ENCODE measurements around the gene CSNK2A1. TPM values are rescaled to one million over a fixed set of nuclear protein-coding genes. Genes with fewer than 3 reads are reported as not detected.

CSNK2A1 gene
- total and polyA plus RNA-seq, 2 donors (not counting 1 experiment from before 2014, with no cell fraction given) = 28.3 to 125 TPM

DNA sequence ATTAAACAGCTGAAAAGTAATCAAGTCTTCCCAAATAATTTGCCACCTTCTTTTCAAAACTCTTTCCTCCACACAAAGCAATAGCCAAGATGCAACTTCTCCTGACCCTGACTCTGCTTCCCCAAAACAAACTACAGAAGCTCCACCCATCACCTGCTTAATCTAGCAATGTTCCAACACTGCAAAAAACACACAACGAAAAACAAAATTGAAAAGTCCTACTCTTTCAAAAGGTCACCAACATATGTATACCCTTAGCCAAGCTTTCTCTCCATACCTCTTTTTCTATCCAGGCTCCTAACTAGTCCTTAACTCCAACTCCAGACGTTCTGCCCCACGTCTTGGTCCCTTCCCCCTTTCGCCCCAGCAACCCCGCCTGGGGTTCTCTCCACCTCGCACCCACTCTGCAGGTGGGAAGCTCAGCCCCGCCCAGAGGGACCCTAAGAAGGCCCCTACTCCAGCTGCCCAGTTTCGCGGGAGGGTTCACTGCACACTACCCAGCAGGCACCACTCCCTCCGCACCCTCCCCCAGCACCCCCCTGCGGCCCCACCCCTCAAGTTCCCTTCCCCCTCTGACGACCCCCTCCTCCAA lies 717 bp downstream of the CSNK2A1 start:
- intact Hi-C loops (cut with micrococcal nuclease) = loop anchor here (1.0 to 10.0 kb wide), 5 partner anchors 81 to 782 kb away; partner anchors contain the start of genes SDCBP2, TBC1D20 and ZCCHC3
- peaks cover 39% of the 10 kb centered on the region for H4K20me1 ChIP-seq (ENCODE audit: control insufficient read depth, insufficient read depth, low read length, poor library complexity, severe bottlenecking)
- Mint-ChIP-seq H3K9me3 (ENCODE audit: insufficient read depth) (peaks cover 2% of the 10 kb centered on the region), H3K27me3 (peaks cover 4% of the 10 kb centered on the region), H3K4me1 (peaks cover 60% of the 10 kb centered on the region), H3K27ac (peak overlapping the region; percentile 100), H3K4me3 (peak overlapping the region; percentile 95)
- DNase-seq = peak; percentile 50
- H3K27ac ChIP-seq (ENCODE audit: low read length in 2 of 2) = peak overlapping the region; percentile 93 to 99
- no peaks in the 10 kb centered on the region for H3K36me3 ChIP-seq (replicated peaks in 1 of 2; ENCODE audit: control extremely low read depth in 1 of 2, control insufficient read depth in 1 of 2, extremely low read depth in 1 of 2, insufficient read depth in 2 of 2, low read length in 1 of 2)
- ATAC-seq (ENCODE audit: low read depth) = peak; percentile 2
- peaks cover 0 to 4% (median 2%) of the 10 kb centered on the region in 4 experiments for H3K27me3 ChIP-seq (replicated peaks in 1 of 4; ENCODE audit: control extremely low read depth in 1 of 4, control insufficient read depth in 3 of 4, insufficient read depth in 4 of 4, low read length in 3 of 4)
- WGBS (ENCODE audit: insufficient coverage) = 0% methylated on average over 10 of the region's 12 CpGs
- peak overlapping the region; percentile 86 for H3K9ac ChIP-seq (ENCODE audit: low read length)
- H3K4me3 ChIP-seq (ENCODE audit: control extremely low read depth in 1 of 5, extremely low read depth in 1 of 5, insufficient read depth in 1 of 5, low read depth in 2 of 5, low read length in 4 of 5) = peak overlapping the region; percentile 17 to 98 (median 85)
- POLR2A ChIA-PET = interaction anchor here (0.9 to 1.3 kb wide), 2 partner anchors 135 to 246 kb away, joined by 3 to 4 read pairs; partner anchors contain the start of gene ZCCHC3
- H3K79me2 ChIP-seq (ENCODE audit: control insufficient read depth, insufficient read depth, low read length) = peaks cover 57% of the 10 kb centered on the region
- TF ChIP-seq, protein P1, sequence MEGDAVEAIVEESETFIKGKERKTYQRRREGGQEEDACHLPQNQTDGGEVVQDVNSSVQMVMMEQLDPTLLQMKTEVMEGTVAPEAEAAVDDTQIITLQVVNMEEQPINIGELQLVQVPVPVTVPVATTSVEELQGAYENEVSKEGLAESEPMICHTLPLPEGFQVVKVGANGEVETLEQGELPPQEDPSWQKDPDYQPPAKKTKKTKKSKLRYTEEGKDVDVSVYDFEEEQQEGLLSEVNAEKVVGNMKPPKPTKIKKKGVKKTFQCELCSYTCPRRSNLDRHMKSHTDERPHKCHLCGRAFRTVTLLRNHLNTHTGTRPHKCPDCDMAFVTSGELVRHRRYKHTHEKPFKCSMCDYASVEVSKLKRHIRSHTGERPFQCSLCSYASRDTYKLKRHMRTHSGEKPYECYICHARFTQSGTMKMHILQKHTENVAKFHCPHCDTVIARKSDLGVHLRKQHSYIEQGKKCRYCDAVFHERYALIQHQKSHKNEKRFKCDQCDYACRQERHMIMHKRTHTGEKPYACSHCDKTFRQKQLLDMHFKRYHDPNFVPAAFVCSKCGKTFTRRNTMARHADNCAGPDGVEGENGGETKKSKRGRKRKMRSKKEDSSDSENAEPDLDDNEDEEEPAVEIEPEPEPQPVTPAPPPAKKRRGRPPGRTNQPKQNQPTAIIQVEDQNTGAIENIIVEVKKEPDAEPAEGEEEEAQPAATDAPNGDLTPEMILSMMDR (IDR thresholded peaks at IDR 0.05) = no peak
- TF ChIP-seq EZH2 (IDR thresholded peaks at IDR 0.05; ENCODE audit: borderline replicate concordance, insufficient read depth, low read depth, low read length, poor library complexity, severe bottlenecking) = no peak
- peak overlapping the region; percentile 84 for H3K4me2 ChIP-seq (replicated peaks; ENCODE audit: low read depth, low read length, poor library complexity, severe bottlenecking)
- peaks cover 0 to 4% (median 3%) of the 10 kb centered on the region in 3 donors for H3K9me3 ChIP-seq (ENCODE audit: control extremely low read depth in 1 of 3, control insufficient read depth in 2 of 3, insufficient read depth in 1 of 3, low read length in 2 of 3)
- CTCF ChIA-PET = interaction anchor here (0.9 to 1.3 kb wide), 3 partner anchors 103 to 188 kb away, joined by 3 to 4 read pairs (median 3); no protein-coding TSS in a partner anchor
- H3K4me1 ChIP-seq (ENCODE audit: control insufficient read depth in 2 of 2, insufficient read depth in 2 of 2, low read length in 2 of 2) = peaks cover 33 to 39% of the 10 kb centered on the region in 2 donors
- H2AFZ ChIP-seq (ENCODE audit: insufficient read depth, low read depth, low read length, poor library complexity, severe bottlenecking) = peak overlapping the region; percentile 88
